GM13976 (cell line): Measurements from ENCODE around the gene CTSW.
A peak's percentile ranks its signal among the peaks of the same experiment; 100 is the strongest.
"Not testable (repeated sequence)": the region's sequence is repeated elsewhere in the genome, so short reads cannot be mapped to it uniquely, and the experiment has no call there.

Experiments used
- DNase-seq: peaks from one replicate; pipeline ENCODE4 v3.0.0; 2012; ENCODE audit warnings: low spot score
- CTCF ChIP-seq: IDR thresholded peaks from 2 replicates; pipeline ENCODE4 v1.5.1; 2012; ENCODE audit warnings: borderline replicate concordance, mild to moderate bottlenecking; ENCODE audit not compliant: insufficient read depth; ENCODE audit errors: extremely low read depth, missing control alignments, control extremely low read depth
- in situ Hi-C: fragments of 300-500 bp; cut with MboI; formaldehyde crosslinking; loops from one replicate; pipeline ENCODE4 v1.12.0; 2022; ENCODE audit warnings: low sequenced_read_pairs, mixed read lengths, inconsistent platforms; ENCODE audit not compliant: unreplicated experiment

The CTSW gene

GRCh38 chr11:65890324-65891218 is 10.9 kb downstream of the CTSW start, which contains the start of gene CCDC85B:
Gene CCDC85B (plus strand): TSS chr11:65890673. CDS start chr11:65890784, 111 bp downstream.
- in situ Hi-C loops, result no loop called here
- no peak for TF ChIP-seq CTCF

GRCh38 chr11:65891219-65892136 is 11.8 kb downstream of the CTSW start:
- DNase-seq, result no peak
- in situ Hi-C loops, result no loop called here

More at GRCh38 chr11:65890324-65891218, 10.9 kb downstream of the CTSW start, which contains the start of gene CCDC85B:
- DNase-seq, result peak; percentile 96

GRCh38 chr11:65892137-65892540 is 12.5 kb downstream of the CTSW start:
- DNase-seq, in situ Hi-C loops: not testable (repeated sequence)

More at GRCh38 chr11:65891219-65892136, 11.8 kb downstream of the CTSW start:
- TF ChIP-seq CTCF, result peak; percentile 73

GRCh38 chr11:65892661-65893317 is 13.2 kb downstream of the CTSW start:
- TF ChIP-seq CTCF, result no peak
- in situ Hi-C loops, result no loop called here
- no peak for DNase-seq

GRCh38 chr11:65894034-65894591 is 14.5 kb downstream of the CTSW start:
- DNase-seq, result no peak
- no peak for TF ChIP-seq CTCF
- in situ Hi-C loops, result no loop called here

- DNase-seq, result no peak
- no peak for TF ChIP-seq CTCF
- in situ Hi-C loops, result no loop called here
These were observed 15.9 kb downstream of the CTSW start for GRCh38 chr11:65895482-65895981.
